Stimulated activated CD4-positive, alpha-beta T cell treated with anti-CD3 and anti-CD28 coated beads, Interleukin-1b, Interleukin-23, amount 100 ng/mL, for 24 hours (primary cell): ENCODE data around the gene SEPTIN7.

Source experiments
- DNase-seq, 4 experiments: peaks; one replicate each; pipeline ENCODE4 v3.0.0-alpha.2; 2020; ENCODE audit warnings: low read depth in 4 of 4, low spot score in 1 of 4

SEPTIN7 gene

GRCh38 chr7:35785250-35785649 lies 15.6 kb upstream of the SEPTIN7 start:
- DNase-seq: no peak

GRCh38 chr7:35787925-35788324 lies 12.9 kb upstream of the SEPTIN7 start:
- DNase-seq: no peak

GRCh38 chr7:35792472-35792871 lies 8.4 kb upstream of the SEPTIN7 start:
- DNase-seq: no peak

GRCh38 chr7:35792873-35793489 lies 7.9 kb upstream of the SEPTIN7 start:
- no peak for DNase-seq

GRCh38 chr7:35797311-35797710 lies 3.5 kb upstream of the SEPTIN7 start:
- no peak for DNase-seq

GRCh38 chr7:35799846-35800717 lies 775 bp upstream of the SEPTIN7 start:
- peak; percentile 52 to 76 (median 68) for DNase-seq

- DNase-seq: peak; percentile 34 to 65 (median 46)
Measured at GRCh38 chr7:35801392-35802101, 690 bp downstream of the SEPTIN7 start.

- no peak for DNase-seq
Measured at GRCh38 chr7:35802102-35802466, 1.2 kb downstream of the SEPTIN7 start.

- no peak for DNase-seq
Measured at GRCh38 chr7:35802649-35803048, 1.8 kb downstream of the SEPTIN7 start.

GRCh38 chr7:35804231-35804970 lies 3.5 kb downstream of the SEPTIN7 start:
- DNase-seq: no peak

- DNase-seq: no peak
Measured at GRCh38 chr7:35805876-35806275, 5.0 kb downstream of the SEPTIN7 start.

GRCh38 chr7:35816514-35816913 lies 15.7 kb downstream of the SEPTIN7 start:
- DNase-seq: no peak

GRCh38 chr7:35817181-35817580 lies 16.3 kb downstream of the SEPTIN7 start:
- DNase-seq: no peak

- no peak for DNase-seq
Measured at GRCh38 chr7:35817930-35818329, 17.1 kb downstream of the SEPTIN7 start.

- DNase-seq: no peak
Measured at GRCh38 chr7:35818513-35818912, 17.7 kb downstream of the SEPTIN7 start.

GRCh38 chr7:35819310-35819709 lies 18.5 kb downstream of the SEPTIN7 start:
- no peak for DNase-seq

- no peak for DNase-seq
Measured at GRCh38 chr7:35819954-35820703, 19.3 kb downstream of the SEPTIN7 start.

- DNase-seq: no peak
Measured at GRCh38 chr7:35820858-35821257, 20.0 kb downstream of the SEPTIN7 start.

GRCh38 chr7:35823440-35823839 lies 22.6 kb downstream of the SEPTIN7 start:
- DNase-seq: no peak

GRCh38 chr7:35825974-35826373 lies 25.1 kb downstream of the SEPTIN7 start:
- no peak for DNase-seq

- DNase-seq: no peak
Measured at GRCh38 chr7:35826751-35827150, 25.9 kb downstream of the SEPTIN7 start.
